ENCODE measurements around the gene PTPRT. TPM values are rescaled to one million over a fixed set of nuclear protein-coding genes. Genes with fewer than 3 reads are reported as not detected.

Gene PTPRT
- total RNA-seq, 2 donors from 2014 or later, result not detected

DNA sequence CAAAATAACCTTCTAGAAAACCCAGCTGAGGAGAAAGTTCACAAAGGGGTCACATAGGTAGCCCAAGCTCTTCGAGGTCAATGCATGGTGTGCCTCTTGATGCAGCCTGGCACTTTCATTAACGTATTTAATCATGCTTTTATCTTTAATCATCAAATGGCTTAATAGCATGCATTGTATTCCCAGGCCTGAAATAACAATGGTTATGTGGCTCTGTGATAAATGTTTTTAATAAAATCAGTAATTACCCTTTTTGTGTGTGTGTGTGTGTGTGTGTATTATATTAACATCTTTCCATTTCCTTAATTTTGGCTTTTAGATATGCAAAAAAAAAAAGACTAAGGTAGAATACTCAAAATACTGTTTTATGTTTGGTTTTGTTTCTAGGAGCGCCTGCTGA, 681.8 kb downstream of the PTPRT start:
- H3K4me3 ChIP-seq, result no peak overlapping the region
- no peaks in the 10 kb centered on the region for H3K36me3 ChIP-seq
- no peaks in the 10 kb centered on the region for H3K4me1 ChIP-seq (ENCODE audit: control insufficient read depth in 1 of 2, low read depth in 2 of 2)
- no peaks in the 10 kb centered on the region for H3K9me3 ChIP-seq
- DNase-seq (ENCODE audit: low spot score), result no peak
- TF ChIP-seq, protein P1, sequence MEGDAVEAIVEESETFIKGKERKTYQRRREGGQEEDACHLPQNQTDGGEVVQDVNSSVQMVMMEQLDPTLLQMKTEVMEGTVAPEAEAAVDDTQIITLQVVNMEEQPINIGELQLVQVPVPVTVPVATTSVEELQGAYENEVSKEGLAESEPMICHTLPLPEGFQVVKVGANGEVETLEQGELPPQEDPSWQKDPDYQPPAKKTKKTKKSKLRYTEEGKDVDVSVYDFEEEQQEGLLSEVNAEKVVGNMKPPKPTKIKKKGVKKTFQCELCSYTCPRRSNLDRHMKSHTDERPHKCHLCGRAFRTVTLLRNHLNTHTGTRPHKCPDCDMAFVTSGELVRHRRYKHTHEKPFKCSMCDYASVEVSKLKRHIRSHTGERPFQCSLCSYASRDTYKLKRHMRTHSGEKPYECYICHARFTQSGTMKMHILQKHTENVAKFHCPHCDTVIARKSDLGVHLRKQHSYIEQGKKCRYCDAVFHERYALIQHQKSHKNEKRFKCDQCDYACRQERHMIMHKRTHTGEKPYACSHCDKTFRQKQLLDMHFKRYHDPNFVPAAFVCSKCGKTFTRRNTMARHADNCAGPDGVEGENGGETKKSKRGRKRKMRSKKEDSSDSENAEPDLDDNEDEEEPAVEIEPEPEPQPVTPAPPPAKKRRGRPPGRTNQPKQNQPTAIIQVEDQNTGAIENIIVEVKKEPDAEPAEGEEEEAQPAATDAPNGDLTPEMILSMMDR (IDR thresholded peaks at IDR 0.05), result no peak
- ATAC-seq (ENCODE audit: insufficient number of reproducible peaks, low FRiP score, low read depth), result no peak
- H3K27me3 ChIP-seq (replicated peaks; ENCODE audit: insufficient read depth), result no peaks in the 10 kb centered on the region
- no peak overlapping the region for H3K27ac ChIP-seq

DNA sequence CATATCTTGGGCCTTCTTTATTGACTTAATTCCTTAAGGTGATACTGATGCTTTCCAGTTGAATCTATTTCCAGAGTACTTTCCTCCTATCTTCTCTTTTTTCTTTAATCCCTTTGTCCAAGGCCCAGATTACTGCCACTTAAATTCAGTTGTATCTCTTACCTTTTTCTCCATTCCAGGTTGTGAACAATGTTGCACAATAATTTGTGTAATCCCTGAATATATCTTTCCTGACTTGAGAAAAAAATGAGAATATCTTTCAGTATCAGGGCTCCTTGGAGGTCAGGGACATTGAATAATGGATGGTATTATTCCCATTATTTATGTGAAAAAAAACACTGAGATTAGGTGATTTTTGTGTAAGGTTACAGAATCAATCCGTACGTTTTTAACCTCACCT, 683.3 kb downstream of the PTPRT start:
- TF ChIP-seq, protein P1 (IDR thresholded peaks at IDR 0.05), result no peak
- Histone ChIP-seq H3K9me3 (no peaks in the 10 kb centered on the region), H3K4me1 (ENCODE audit: control insufficient read depth in 1 of 2, low read depth in 2 of 2) (no peaks in the 10 kb centered on the region), H3K27me3 (replicated peaks; ENCODE audit: insufficient read depth) (no peaks in the 10 kb centered on the region), H3K36me3 (no peaks in the 10 kb centered on the region), H3K27ac (no peak overlapping the region), H3K4me3 (no peak overlapping the region)
- ATAC-seq (ENCODE audit: insufficient number of reproducible peaks, low FRiP score, low read depth) (no peak), DNase-seq (ENCODE audit: low spot score) (no peak)

DNA sequence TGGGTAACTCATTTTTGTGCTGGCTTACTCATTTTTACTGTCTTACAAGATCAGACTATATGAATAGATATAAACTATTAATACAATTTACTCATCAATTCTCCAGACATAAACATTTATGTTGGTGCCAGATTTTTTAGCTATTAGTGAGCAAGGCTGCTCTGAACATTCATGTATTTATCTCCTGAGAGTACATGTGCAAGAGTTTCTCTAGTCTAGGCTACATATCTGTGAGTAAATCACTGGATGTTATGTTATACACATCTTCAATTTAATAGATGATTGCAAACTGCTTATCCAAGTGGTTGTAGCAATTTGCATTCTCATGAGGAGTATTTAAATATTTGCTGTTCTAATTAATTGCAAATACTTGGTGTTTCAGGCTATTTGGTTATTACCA, 687.1 kb downstream of the PTPRT start:
- H3K27me3 ChIP-seq (replicated peaks; ENCODE audit: insufficient read depth), result no peaks in the 10 kb centered on the region
- no peak for ATAC-seq (ENCODE audit: insufficient number of reproducible peaks, low FRiP score, low read depth)

DNA sequence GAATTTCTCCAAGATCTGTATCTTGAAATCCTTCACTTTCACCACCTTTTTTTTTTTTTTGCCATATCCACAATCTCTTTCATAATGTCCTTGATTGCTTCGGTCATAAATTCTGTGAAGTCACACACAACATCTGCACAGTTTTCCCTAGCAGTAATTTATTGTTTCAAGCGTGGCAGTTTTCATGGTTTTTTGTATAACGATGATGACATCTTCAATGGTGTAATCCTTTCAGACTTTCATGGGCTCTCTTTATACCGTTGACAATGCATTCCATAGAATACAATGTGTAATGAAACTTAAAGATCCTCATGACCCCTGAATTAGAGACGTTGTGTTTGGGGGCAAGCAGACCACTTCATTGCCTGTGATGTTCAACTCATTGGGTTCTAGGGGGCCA, 693.1 kb downstream of the PTPRT start:
- Histone ChIP-seq H3K27ac (no peak overlapping the region), H3K27me3 (replicated peaks; ENCODE audit: insufficient read depth) (no peaks in the 10 kb centered on the region), H3K4me1 (ENCODE audit: control insufficient read depth in 1 of 2, low read depth in 2 of 2) (no peaks in the 10 kb centered on the region), H3K36me3 (no peaks in the 10 kb centered on the region), H3K9me3 (no peaks in the 10 kb centered on the region), H3K4me3 (no peak overlapping the region)
- TF ChIP-seq, protein P1 (IDR thresholded peaks at IDR 0.05), result no peak
- DNase-seq (ENCODE audit: low spot score), result no peak
- ATAC-seq (ENCODE audit: insufficient number of reproducible peaks, low FRiP score, low read depth), result no peak

More for the DNA sequence above, 687.1 kb downstream of the PTPRT start:
- DNase-seq (ENCODE audit: low spot score), result no peak
- Histone ChIP-seq H3K4me3 (no peak overlapping the region), H3K27ac (no peak overlapping the region), H3K36me3 (no peaks in the 10 kb centered on the region), H3K9me3 (no peaks in the 10 kb centered on the region), H3K4me1 (ENCODE audit: control insufficient read depth in 1 of 2, low read depth in 2 of 2) (no peaks in the 10 kb centered on the region)
- TF ChIP-seq, protein P1 (IDR thresholded peaks at IDR 0.05), result no peak

DNA sequence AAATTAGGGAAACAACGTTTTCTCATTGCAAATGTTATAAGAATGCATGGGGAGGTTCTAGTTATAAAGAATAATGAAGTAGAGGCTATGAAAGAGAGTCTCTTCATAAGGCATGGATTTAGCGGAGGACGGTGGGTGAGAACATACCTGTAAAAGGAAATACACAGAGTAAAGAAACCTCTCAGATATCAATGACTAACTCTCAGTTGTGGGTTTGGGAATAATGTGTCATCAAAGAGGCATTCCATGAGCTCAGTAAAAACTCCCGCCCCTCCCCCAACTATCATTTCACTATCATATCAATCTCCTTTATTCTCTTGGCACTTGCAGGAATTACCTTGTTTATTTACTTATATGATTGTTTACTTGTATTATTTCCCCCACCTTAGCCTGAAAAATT, 695.4 kb downstream of the PTPRT start:
- Histone ChIP-seq H3K9me3 (no peaks in the 10 kb centered on the region), H3K27me3 (replicated peaks; ENCODE audit: insufficient read depth) (no peaks in the 10 kb centered on the region), H3K36me3 (no peaks in the 10 kb centered on the region), H3K27ac (no peak overlapping the region), H3K4me1 (ENCODE audit: control insufficient read depth in 1 of 2, low read depth in 2 of 2) (no peaks in the 10 kb centered on the region), H3K4me3 (no peak overlapping the region)
- ATAC-seq (ENCODE audit: insufficient number of reproducible peaks, low FRiP score, low read depth) (no peak), DNase-seq (ENCODE audit: low spot score) (no peak)
- TF ChIP-seq, protein P1 (IDR thresholded peaks at IDR 0.05), result no peak
